ENCODE measurements around the gene SMARCD2.
"Not testable (repeated sequence)": the region's sequence is repeated elsewhere in the genome, so short reads cannot be mapped to it uniquely, and the experiment has no call there.

SMARCD2 gene

DNA sequence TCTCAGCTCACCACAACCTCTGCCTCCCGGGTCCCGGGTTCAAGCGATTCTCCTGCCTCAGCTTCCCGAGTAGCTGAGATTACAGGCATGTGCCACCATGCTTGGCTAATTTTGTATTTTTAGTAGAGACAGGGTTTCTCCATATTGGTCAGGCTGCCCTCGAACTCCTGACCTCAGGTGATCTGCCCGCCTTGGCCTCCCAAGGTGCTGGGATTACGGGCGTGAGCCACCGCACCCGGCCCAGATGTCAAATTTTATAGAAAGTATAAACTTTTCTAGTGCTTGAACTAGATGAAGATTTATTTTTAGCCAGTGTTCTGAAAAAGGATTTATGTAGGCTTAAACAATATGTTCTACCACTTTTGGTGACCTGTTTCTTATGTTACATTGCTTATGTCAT, 46.1 kb downstream of the SMARCD2 start:
- DNase-seq = not testable (repeated sequence)

DNA sequence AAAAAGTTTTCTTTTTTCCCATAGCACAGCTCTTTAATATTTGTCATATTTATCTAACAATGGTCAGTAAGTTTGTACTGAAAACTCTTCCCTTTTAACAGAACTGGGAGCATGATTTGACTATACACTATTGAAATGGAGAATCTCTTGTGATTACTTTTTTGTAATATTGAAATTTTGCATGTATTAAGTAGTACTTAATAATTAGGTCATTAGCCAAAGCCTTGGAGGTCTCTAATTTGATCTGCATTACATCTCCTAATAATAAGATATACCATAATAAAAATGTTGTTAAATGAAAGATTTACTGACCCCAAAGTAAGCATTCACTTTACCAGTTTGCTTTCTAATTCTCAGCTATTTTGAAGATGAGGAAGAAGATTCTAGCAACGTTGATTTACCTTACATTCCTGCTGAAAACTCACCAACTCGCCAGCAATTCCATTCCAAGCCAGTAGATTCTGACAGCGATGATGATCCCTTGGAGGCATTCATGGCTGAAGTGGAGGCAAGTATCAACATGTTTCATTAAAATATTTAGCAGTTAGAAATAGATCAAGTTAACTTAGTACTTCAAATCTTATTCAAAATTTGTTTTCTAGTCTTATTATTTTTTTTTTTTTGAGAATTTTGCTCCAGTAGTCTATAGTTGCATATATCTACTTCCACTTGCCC, 50.3 kb downstream of the SMARCD2 start:
- no peak for DNase-seq

DNA sequence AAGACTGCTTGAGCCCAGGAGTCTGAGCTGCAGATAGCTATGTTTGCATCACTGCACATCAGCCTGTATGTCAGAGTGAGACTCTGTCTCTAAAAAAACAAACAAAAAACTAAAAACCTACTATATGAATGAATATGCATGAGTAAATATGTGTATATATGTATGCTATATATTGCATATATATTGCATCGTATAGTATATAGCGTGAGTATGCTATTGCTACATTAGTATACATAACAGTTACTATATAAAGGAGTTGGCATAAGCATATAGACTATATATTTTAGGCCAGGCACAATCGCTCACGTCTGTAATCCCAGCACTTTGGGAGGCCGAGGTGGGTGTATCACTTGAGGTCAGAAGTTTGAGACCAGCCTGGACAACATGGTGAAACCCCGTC, 52.4 kb downstream of the SMARCD2 start:
- DNase-seq = no peak

DNA sequence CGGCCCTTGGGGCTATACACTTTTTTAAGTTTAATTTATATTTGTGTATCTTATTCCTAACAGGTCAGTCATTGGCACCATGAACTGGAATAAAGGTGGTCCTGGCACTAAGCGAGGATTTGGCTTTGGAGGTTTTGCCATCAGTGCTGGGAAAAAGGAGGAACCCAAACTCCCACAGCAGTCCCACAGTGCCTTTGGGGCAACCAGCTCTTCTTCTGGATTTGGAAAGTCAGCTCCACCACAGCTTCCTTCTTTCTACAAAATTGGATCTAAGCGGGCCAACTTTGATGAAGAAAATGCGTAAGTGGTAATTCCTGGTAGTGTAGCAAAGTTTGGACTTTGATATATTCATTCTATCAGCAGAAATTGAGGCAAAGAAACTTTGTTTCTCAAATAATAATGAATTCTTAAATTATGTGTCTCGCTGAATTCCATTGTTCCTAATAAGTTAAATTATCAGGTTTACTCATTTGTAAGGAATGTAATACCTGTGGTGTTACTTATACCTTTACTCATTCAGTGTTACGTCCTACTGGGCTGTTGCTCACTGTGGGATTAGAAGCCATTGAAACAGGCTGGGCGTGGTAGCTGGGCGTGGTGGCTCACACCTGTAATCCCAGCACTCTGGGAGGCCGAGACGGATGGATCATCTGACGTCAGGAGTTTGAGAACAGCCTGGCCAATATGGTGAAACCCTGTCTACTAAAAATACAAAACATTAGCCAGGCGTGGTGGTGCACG, 55.3 kb downstream of the SMARCD2 start:
- no peak for DNase-seq

DNA sequence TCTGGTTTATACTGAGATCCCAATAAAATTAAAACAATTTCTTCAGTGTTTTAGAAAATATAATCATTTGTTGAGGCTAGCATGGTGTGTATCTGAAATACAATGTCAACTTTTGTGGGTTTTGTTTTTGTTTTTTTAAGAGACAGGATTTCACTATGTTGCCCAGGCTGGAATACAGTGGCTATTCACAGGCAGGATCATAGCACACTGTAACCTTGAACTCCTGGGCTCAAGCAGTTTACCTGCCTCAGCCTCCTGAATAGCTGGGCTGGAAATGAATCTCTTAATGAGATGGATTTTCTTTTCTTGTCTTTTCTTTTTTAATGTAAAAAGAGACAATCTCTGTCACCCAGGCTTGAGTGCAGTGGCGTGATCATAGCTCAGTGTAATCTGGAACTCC, 56.4 kb downstream of the SMARCD2 start:
- no peak for DNase-seq

DNA sequence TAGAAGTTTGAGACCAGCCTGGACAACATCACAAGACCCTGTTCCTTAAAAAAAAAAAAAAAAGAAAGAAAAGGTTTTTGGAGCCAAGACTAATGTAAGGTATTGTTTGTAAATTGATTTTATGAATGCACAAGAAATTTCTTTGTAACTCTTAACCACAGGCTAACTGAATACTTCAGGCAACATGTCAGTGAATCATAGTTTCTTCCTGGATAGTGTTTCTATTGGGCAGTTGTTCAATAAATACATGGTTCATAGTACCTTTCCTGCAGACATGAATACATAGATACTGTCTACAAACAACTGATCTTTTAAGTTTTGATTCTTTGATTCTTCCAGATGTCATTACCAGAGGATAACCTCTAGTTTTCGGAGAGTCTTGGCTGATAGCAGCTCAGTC, 56.9 kb downstream of the SMARCD2 start:
- DNase-seq = no peak

DNA sequence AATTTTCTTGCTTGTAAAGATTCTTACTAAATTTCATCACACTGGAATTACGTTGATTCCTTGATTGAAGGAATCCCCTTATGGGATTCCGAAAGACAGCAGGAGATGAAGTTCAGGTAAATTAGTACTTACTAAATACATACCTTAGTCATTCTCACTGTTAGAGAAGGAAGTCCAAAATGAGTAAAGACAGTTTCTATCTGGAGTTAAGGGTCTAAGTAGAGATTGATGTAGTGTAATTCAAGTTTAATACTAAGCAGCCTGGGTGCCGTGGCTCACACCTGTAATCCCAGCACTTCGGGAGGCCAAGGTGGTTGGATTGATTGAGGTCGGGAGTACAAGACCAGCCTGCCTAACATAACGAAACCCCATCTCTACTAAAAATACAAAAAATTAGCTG, 59.0 kb downstream of the SMARCD2 start:
- DNase-seq = no peak

All from CD4-positive, alpha-beta T cell treated with Interleukin-4 for 4 hours (primary cell).